Measurements from ENCODE around the gene ZFYVE28.

ZFYVE28 gene

GRCh38 chr4:2262944-2263250 is 155.5 kb downstream of the ZFYVE28 start:
- H3K4me3 ChIP-seq (ENCODE audit: low read depth, low read length) = peak overlapping the region; percentile 77
- DNase-seq (ENCODE audit: low read depth) = no peak
- no peak for TF ChIP-seq CTCF (IDR thresholded peaks at IDR 0.05; ENCODE audit: low read depth, low read length, missing control alignments)

GRCh38 chr4:2262145-2262943 is 156.1 kb downstream of the ZFYVE28 start:
- TF ChIP-seq CTCF (IDR thresholded peaks at IDR 0.05; ENCODE audit: low read depth, low read length, missing control alignments) = no peak
- peak overlapping the region; percentile 77 for H3K4me3 ChIP-seq (ENCODE audit: low read depth, low read length)
- DNase-seq (ENCODE audit: low read depth) = peak; percentile 97

GRCh38 chr4:2261853-2262144 is 156.6 kb downstream of the ZFYVE28 start, which contains the start of gene MXD4:
TSS of gene MXD4 (minus strand) at chr4:2262109. CDS start at chr4:2261980, 129 bp downstream.
- TF ChIP-seq CTCF (IDR thresholded peaks at IDR 0.05; ENCODE audit: low read depth, low read length, missing control alignments) = no peak
- DNase-seq (ENCODE audit: low read depth) = no peak
- peak within 1 kb of the TSS; percentile 85 for H3K4me3 ChIP-seq (ENCODE audit: low read depth, low read length)

GRCh38 chr4:2261110-2261852 is 157.2 kb downstream of the ZFYVE28 start:
- no peak for DNase-seq (ENCODE audit: low read depth)
- H3K4me3 ChIP-seq (ENCODE audit: low read depth, low read length) = peak overlapping the region; percentile 85
- TF ChIP-seq CTCF (IDR thresholded peaks at IDR 0.05; ENCODE audit: low read depth, low read length, missing control alignments) = no peak

GRCh38 chr4:2260344-2261109 is 157.9 kb downstream of the ZFYVE28 start:
- no peak for TF ChIP-seq CTCF (IDR thresholded peaks at IDR 0.05; ENCODE audit: low read depth, low read length, missing control alignments)
- peak overlapping the region; percentile 85 for H3K4me3 ChIP-seq (ENCODE audit: low read depth, low read length)
- DNase-seq (ENCODE audit: low read depth) = no peak

- DNase-seq (ENCODE audit: low read depth) = no peak
- no peak overlapping the region; the same call in 1 of the 2 replicates for H3K4me3 ChIP-seq (ENCODE audit: low read depth, low read length)
- no peak for TF ChIP-seq CTCF (IDR thresholded peaks at IDR 0.05; ENCODE audit: low read depth, low read length, missing control alignments)
Observed at GRCh38 chr4:2259541-2260343, 158.7 kb downstream of the ZFYVE28 start.
